Liver (tissue), 9 donors: ENCODE results near the gene CSTPP1. TPM values are rescaled to one million over a fixed set of nuclear protein-coding genes. Genes with fewer than 3 reads are reported as not detected.

Experiments used
- DNase-seq: peaks from one replicate; pipeline ENCODE4 v3.0.0-alpha.2; 2017; ENCODE audit warnings: low spot score
- H3K27ac ChIP-seq, 2 donors: one replicate each; pipeline ENCODE4 v1.7.0; 2013; ENCODE audit warnings: inconsistent platforms in 2 of 2, low read length in 2 of 2, control low read depth in 1 of 2, low read depth in 1 of 2, mild to moderate bottlenecking in 1 of 2
- H3K27me3 ChIP-seq, 4 donors: one replicate each; pipeline versions ENCODE4 v1.6.1 to v1.7.0; 2013; ENCODE audit warnings: low read length in 3 of 4, inconsistent platforms in 1 of 4, mild to moderate bottlenecking in 1 of 4, moderate library complexity in 1 of 4; ENCODE audit not compliant: control insufficient read depth in 4 of 4, insufficient read depth in 4 of 4
- H3K36me3 ChIP-seq, 4 donors: one replicate each; pipeline versions ENCODE4 v1.6.1 to v1.7.0; 2013; ENCODE audit warnings: low read length in 3 of 4, mild to moderate bottlenecking in 3 of 4, low read depth in 1 of 4, moderate library complexity in 1 of 4; ENCODE audit not compliant: control insufficient read depth in 4 of 4, insufficient read depth in 3 of 4
- H3K4me1 ChIP-seq, 4 donors: one replicate each; pipeline versions ENCODE4 v1.6.1 to v1.7.0; 2013; ENCODE audit warnings: low read length in 3 of 4, mild to moderate bottlenecking in 3 of 4, moderate library complexity in 1 of 4; ENCODE audit not compliant: control insufficient read depth in 4 of 4, insufficient read depth in 4 of 4
- H3K4me3 ChIP-seq, 3 donors: one replicate each; pipeline versions ENCODE4 v1.6.1 to v1.7.0; 2013; ENCODE audit warnings: low read length in 3 of 3, control low read depth in 1 of 3, low read depth in 1 of 3, mild to moderate bottlenecking in 1 of 3
- H3K9ac ChIP-seq, 2 donors: one replicate each; pipeline ENCODE4 v1.7.0; 2013; ENCODE audit warnings: low read length in 2 of 2, mild to moderate bottlenecking in 2 of 2, moderate library complexity in 2 of 2, control low read depth in 1 of 2, low read depth in 1 of 2
- H3K9me3 ChIP-seq, 4 donors: one replicate each; pipeline versions ENCODE4 v1.6.1 to v1.7.0; 2013; ENCODE audit warnings: low read length in 3 of 4; ENCODE audit not compliant: control insufficient read depth in 4 of 4
- EGR1 ChIP-seq, 2 donors: IDR thresholded peaks; 2 replicates each; pipeline ENCODE4 v1.6.1; 2016 to 2018; ENCODE audit warnings: antibody characterized with exemption in 2 of 2, low read depth in 2 of 2
- FOXA1 ChIP-seq: IDR thresholded peaks from 2 replicates; pipeline ENCODE4 v1.6.1; 2016; ENCODE audit warnings: antibody characterized with exemption
- FOXA2 ChIP-seq: IDR thresholded peaks from 2 replicates; pipeline ENCODE4 v1.6.1; 2016; ENCODE audit warnings: antibody characterized with exemption
- GABPA ChIP-seq, 2 donors: IDR thresholded peaks in 1 of 2; conservative IDR thresholded peaks in 1 of 2; 2 replicates each; pipeline ENCODE4 v1.6.1; 2016; ENCODE audit warnings: antibody characterized with exemption in 2 of 2, mild to moderate bottlenecking in 1 of 2, moderate library complexity in 1 of 2
- HNF4A ChIP-seq, 2 donors: conservative IDR thresholded peaks; 2 replicates each; pipeline ENCODE4 v1.6.1; 2016; ENCODE audit warnings: antibody characterized with exemption in 2 of 2, mild to moderate bottlenecking in 2 of 2
- HNF4G ChIP-seq: IDR thresholded peaks from 2 replicates; pipeline ENCODE4 v1.6.1; 2016; ENCODE audit warnings: antibody characterized with exemption
- JUND ChIP-seq, 2 donors: IDR thresholded peaks; 2 replicates each; pipeline ENCODE4 v1.6.1; 2016; ENCODE audit warnings: antibody characterized with exemption in 2 of 2
- NR2F2 ChIP-seq: IDR thresholded peaks from 2 replicates; pipeline ENCODE4 v1.6.1; 2016; ENCODE audit warnings: antibody characterized with exemption
- RAD21 ChIP-seq, 2 donors: IDR thresholded peaks; 2 replicates each; pipeline ENCODE4 v1.6.1; 2016; ENCODE audit warnings: antibody characterized with exemption in 2 of 2, mild to moderate bottlenecking in 2 of 2
- RXRA ChIP-seq, 2 donors: IDR thresholded peaks; 2 replicates each; pipeline ENCODE4 v1.6.1; 2017 to 2018; ENCODE audit warnings: antibody characterized with exemption in 2 of 2, mild to moderate bottlenecking in 1 of 2
- SP1 ChIP-seq: IDR thresholded peaks from 2 replicates; pipeline ENCODE4 v1.6.1; 2018; ENCODE audit warnings: antibody characterized with exemption, mild to moderate bottlenecking
- YY1 ChIP-seq: IDR thresholded peaks from 2 replicates; pipeline ENCODE4 v1.6.1; 2016; ENCODE audit warnings: antibody characterized with exemption, mild to moderate bottlenecking
- WGBS: extraction: QIAGEN DNeasy Blood & Tissue Kit; methylation state at CpG from one replicate; pipeline ENCODE4 v1.1.7; 2013; 5-methylcytosine and 5-hydroxymethylcytosine counted together
- polyA plus RNA-seq, 2 donors: library from polyadenylated mRNA; stranded (reverse) in 1 of 2; unstranded in 1 of 2; fragments of 200-250 nt in 1 of 2; fragments of >200 nt in 1 of 2; fragmentation: Nextera tagmentation in 1 of 2; extraction: Ambion mirVana in 1 of 2; gene quantifications; one replicate each; pipeline versions ENCODE4 v1.2.1 to v1.2.3, GENCODE V29; 2013 to 2015
- total RNA-seq, 2 donors: library from RNA; depleted of rRNA; stranded (reverse); fragments of >200 nt; gene quantifications; one replicate each; pipeline ENCODE4 v1.2.3, GENCODE V29; 2014
- TF ChIP-seq, protein P1 (sequence below): fragments of 150-350 bp; IDR thresholded peaks from 2 replicates; pipeline ENCODE4 v1.5.1; 2017; ENCODE audit warnings: improper control_type of control experiment, low read depth, low read length; ENCODE audit not compliant: missing input control
- TF ChIP-seq, protein P2 (sequence below): IDR thresholded peaks from 2 replicates; pipeline ENCODE4 v1.6.1; 2016; ENCODE audit warnings: antibody characterized with exemption
- TF ChIP-seq, protein P3 (sequence below): IDR thresholded peaks from 2 replicates; pipeline ENCODE4 v1.6.1; 2016; ENCODE audit warnings: antibody characterized with exemption, mild to moderate bottlenecking
- donor health status: healthy.
- donor health status: healthy.
- donor health status: healthy.
- donor health status: healthy.
- donor health status: healthy.

The CSTPP1 gene
- total and polyA plus RNA-seq, 4 donors: 5.4 to 6.6 (median 5.7) TPM

DNA sequence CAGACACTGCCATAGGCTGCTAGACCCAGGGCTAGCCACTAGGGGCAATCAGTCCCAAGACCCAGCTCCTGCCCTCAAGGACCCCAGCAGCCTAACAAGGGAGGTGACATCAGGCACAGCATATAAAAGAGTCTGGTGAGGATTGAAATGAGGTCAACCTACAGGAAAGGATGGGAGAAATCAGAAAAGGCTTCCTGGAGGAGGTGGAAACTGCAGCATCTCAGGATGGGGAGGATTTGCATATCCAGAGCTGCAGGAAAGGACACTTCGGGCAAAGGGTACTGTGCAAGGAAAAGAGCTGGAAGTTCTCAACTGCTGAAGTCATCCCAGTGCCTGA, 243.1 kb downstream of the CSTPP1 start:
- WGBS: 98% methylated on average over 1 of the region's 1 CpG
- H3K36me3 ChIP-seq: peaks cover 0 to 12% (median 7%) of the 10 kb centered on the region in 4 donors
- peaks cover 15 to 73% (median 56%) of the 10 kb centered on the region in 4 donors for H3K4me1 ChIP-seq
- H3K4me3 ChIP-seq: no peak overlapping the region
- H3K9me3 ChIP-seq: no peaks in the 10 kb centered on the region
- DNase-seq: peak; percentile 44
- H3K27me3 ChIP-seq: no peaks in the 10 kb centered on the region
- TF ChIP-seq RAD21 (IDR thresholded peaks at IDR 0.05) (peak in 1 of 2 donors; percentile 73), RXRA (IDR thresholded peaks at IDR 0.05) (no peak)
- TF ChIP-seq, protein P1, sequence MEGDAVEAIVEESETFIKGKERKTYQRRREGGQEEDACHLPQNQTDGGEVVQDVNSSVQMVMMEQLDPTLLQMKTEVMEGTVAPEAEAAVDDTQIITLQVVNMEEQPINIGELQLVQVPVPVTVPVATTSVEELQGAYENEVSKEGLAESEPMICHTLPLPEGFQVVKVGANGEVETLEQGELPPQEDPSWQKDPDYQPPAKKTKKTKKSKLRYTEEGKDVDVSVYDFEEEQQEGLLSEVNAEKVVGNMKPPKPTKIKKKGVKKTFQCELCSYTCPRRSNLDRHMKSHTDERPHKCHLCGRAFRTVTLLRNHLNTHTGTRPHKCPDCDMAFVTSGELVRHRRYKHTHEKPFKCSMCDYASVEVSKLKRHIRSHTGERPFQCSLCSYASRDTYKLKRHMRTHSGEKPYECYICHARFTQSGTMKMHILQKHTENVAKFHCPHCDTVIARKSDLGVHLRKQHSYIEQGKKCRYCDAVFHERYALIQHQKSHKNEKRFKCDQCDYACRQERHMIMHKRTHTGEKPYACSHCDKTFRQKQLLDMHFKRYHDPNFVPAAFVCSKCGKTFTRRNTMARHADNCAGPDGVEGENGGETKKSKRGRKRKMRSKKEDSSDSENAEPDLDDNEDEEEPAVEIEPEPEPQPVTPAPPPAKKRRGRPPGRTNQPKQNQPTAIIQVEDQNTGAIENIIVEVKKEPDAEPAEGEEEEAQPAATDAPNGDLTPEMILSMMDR: peak; percentile 53
- H3K27ac ChIP-seq: no peak overlapping the region
- no peak overlapping the region for H3K9ac ChIP-seq

DNA sequence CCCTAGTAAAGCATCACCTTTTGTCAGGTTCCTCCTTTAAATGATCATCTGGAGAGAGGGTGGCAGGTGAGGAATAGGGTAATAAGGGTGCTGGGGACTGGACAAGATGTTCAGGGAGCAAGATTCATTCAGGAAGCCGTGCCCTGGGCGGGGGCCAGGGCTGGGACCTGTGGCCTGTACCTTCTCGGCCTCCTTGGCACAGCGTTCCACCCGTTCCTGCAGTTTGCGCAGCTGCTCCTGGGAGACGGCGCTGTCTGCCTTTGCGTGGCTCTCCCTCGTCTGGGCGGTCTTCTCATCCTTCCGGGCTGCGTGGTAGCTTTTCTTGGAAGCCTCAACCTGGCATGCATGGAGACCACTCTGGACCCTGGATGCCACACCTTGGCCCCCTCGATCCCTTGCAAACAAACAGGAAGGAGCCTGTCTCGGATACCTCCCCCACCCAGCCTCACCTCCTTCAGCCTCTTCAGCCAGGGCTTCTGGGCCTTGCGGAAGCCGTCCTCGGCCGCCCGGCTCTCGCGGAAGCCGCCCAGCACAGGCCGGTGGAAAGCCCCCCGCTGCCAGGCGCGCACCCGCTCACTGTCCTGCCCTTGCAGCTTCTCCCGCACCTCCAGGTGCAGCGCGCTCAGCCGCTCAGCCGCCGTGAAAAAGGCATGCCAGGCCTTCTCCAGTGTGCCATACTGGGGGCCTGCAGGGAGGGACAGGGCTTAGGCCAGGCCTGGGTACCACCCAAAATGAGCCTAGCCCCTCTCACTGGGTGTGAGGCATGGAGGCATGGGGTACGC, 243.6 kb downstream of the CSTPP1 start:
- WGBS: 94% methylated on average over 35 of the region's 35 CpGs
- Histone ChIP-seq H3K4me3 (no peak overlapping the region), H3K9ac (no peak overlapping the region), H3K36me3 (peaks cover 0 to 9% (median 5%) of the 10 kb centered on the region in 4 donors), H3K4me1 (peaks cover 16 to 73% (median 56%) of the 10 kb centered on the region in 4 donors), H3K27ac (no peak overlapping the region), H3K9me3 (no peaks in the 10 kb centered on the region), H3K27me3 (no peaks in the 10 kb centered on the region)
- TF ChIP-seq, protein P2, sequence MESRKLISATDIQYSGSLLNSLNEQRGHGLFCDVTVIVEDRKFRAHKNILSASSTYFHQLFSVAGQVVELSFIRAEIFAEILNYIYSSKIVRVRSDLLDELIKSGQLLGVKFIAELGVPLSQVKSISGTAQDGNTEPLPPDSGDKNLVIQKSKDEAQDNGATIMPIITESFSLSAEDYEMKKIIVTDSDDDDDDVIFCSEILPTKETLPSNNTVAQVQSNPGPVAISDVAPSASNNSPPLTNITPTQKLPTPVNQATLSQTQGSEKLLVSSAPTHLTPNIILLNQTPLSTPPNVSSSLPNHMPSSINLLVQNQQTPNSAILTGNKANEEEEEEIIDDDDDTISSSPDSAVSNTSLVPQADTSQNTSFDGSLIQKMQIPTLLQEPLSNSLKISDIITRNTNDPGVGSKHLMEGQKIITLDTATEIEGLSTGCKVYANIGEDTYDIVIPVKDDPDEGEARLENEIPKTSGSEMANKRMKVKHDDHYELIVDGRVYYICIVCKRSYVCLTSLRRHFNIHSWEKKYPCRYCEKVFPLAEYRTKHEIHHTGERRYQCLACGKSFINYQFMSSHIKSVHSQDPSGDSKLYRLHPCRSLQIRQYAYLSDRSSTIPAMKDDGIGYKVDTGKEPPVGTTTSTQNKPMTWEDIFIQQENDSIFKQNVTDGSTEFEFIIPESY: no peak
- TF ChIP-seq RXRA (IDR thresholded peaks at IDR 0.05) (no peak), GABPA (IDR thresholded peaks at IDR 0.05 in 1 of 2, conservative IDR thresholded peaks at IDR 0.05 in 1 of 2) (no peak), SP1 (no peak), NR2F2 (no peak), HNF4G (no peak), RAD21 (IDR thresholded peaks at IDR 0.05) (no peak), FOXA2 (no peak), HNF4A (conservative IDR thresholded peaks at IDR 0.05) (no peak)
- no peak for DNase-seq

DNA sequence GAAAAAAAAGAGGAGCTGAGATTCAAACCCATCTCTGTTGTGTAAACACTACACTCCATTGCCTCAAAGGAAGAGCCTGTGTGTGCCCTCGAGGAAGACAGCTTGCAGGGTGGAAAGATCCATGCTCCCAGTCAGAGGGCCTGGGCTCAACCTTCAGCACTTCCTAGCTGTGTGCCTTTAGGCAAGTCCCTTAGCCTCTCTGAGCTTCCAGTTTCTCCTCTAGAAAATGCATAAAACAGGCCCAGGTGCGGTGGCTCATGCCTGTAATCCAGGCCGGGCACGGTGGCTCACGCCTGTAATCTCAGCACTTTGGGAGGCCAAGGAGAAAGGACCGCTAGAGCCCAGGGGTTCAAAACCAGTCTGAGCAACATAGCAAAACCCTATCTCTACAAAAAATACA, 244.7 kb downstream of the CSTPP1 start:
- 92% methylated on average over 6 of the region's 6 CpGs for WGBS
- Histone ChIP-seq H3K4me3 (no peak overlapping the region), H3K36me3 (peaks cover 0 to 7% (median 5%) of the 10 kb centered on the region in 4 donors), H3K4me1 (peaks cover 14 to 71% (median 48%) of the 10 kb centered on the region in 4 donors), H3K9me3 (no peaks in the 10 kb centered on the region), H3K27ac (no peak overlapping the region), H3K9ac (no peak overlapping the region), H3K27me3 (no peaks in the 10 kb centered on the region)
- DNase-seq: no peak
- no peak for TF ChIP-seq FOXA1
- TF ChIP-seq, protein P2: no peak
- no peak for TF ChIP-seq EGR1 (IDR thresholded peaks at IDR 0.05; ENCODE audit: low read depth in 2 of 2)
- no peak for TF ChIP-seq RAD21 (IDR thresholded peaks at IDR 0.05)
- no peak for TF ChIP-seq YY1
- no peak for TF ChIP-seq HNF4G
- TF ChIP-seq JUND (IDR thresholded peaks at IDR 0.05): no peak
- no peak for TF ChIP-seq HNF4A (conservative IDR thresholded peaks at IDR 0.05)
- TF ChIP-seq GABPA (IDR thresholded peaks at IDR 0.05 in 1 of 2, conservative IDR thresholded peaks at IDR 0.05 in 1 of 2): no peak
- no peak for TF ChIP-seq NR2F2
- no peak for TF ChIP-seq RXRA (IDR thresholded peaks at IDR 0.05)
- no peak for TF ChIP-seq SP1
- TF ChIP-seq FOXA2: no peak
- TF ChIP-seq, protein P3, sequence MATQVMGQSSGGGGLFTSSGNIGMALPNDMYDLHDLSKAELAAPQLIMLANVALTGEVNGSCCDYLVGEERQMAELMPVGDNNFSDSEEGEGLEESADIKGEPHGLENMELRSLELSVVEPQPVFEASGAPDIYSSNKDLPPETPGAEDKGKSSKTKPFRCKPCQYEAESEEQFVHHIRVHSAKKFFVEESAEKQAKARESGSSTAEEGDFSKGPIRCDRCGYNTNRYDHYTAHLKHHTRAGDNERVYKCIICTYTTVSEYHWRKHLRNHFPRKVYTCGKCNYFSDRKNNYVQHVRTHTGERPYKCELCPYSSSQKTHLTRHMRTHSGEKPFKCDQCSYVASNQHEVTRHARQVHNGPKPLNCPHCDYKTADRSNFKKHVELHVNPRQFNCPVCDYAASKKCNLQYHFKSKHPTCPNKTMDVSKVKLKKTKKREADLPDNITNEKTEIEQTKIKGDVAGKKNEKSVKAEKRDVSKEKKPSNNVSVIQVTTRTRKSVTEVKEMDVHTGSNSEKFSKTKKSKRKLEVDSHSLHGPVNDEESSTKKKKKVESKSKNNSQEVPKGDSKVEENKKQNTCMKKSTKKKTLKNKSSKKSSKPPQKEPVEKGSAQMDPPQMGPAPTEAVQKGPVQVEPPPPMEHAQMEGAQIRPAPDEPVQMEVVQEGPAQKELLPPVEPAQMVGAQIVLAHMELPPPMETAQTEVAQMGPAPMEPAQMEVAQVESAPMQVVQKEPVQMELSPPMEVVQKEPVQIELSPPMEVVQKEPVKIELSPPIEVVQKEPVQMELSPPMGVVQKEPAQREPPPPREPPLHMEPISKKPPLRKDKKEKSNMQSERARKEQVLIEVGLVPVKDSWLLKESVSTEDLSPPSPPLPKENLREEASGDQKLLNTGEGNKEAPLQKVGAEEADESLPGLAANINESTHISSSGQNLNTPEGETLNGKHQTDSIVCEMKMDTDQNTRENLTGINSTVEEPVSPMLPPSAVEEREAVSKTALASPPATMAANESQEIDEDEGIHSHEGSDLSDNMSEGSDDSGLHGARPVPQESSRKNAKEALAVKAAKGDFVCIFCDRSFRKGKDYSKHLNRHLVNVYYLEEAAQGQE: no peak
